ENCODE data around the gene HLA-DQB1.

Gene HLA-DQB1

GRCh38 chr6:32669893-32670292 is 3.4 kb upstream of the HLA-DQB1 start:
- H3K27ac ChIP-seq (ENCODE audit: low read length): no peak overlapping the region
- H3K79me2 ChIP-seq (ENCODE audit: low read length): no peaks in the 10 kb centered on the region
- no peaks in the 10 kb centered on the region for H3K9me3 ChIP-seq (replicated peaks; ENCODE audit: insufficient read depth, low read length)
- H3K9ac ChIP-seq (ENCODE audit: low read length): no peak overlapping the region
- H3K36me3 ChIP-seq (replicated peaks; ENCODE audit: insufficient read depth, low read length): no peaks in the 10 kb centered on the region
- TF ChIP-seq, protein P1, sequence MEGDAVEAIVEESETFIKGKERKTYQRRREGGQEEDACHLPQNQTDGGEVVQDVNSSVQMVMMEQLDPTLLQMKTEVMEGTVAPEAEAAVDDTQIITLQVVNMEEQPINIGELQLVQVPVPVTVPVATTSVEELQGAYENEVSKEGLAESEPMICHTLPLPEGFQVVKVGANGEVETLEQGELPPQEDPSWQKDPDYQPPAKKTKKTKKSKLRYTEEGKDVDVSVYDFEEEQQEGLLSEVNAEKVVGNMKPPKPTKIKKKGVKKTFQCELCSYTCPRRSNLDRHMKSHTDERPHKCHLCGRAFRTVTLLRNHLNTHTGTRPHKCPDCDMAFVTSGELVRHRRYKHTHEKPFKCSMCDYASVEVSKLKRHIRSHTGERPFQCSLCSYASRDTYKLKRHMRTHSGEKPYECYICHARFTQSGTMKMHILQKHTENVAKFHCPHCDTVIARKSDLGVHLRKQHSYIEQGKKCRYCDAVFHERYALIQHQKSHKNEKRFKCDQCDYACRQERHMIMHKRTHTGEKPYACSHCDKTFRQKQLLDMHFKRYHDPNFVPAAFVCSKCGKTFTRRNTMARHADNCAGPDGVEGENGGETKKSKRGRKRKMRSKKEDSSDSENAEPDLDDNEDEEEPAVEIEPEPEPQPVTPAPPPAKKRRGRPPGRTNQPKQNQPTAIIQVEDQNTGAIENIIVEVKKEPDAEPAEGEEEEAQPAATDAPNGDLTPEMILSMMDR (IDR thresholded peaks at IDR 0.05; ENCODE audit: low read length): no peak
- TF ChIP-seq EZH2phosphoT487 (IDR thresholded peaks at IDR 0.05; ENCODE audit: low read length) (no peak), EZH2 (optimal IDR thresholded peaks at IDR 0.05; ENCODE audit: low read depth, low read length) (no peak)
- no peak overlapping the region for H3K4me2 ChIP-seq (ENCODE audit: low read depth, low read length)
- no peaks in the 10 kb centered on the region for H3K27me3 ChIP-seq (replicated peaks; ENCODE audit: insufficient read depth, low read length)
- H4K20me1 ChIP-seq (ENCODE audit: insufficient read depth, low read length): no peaks in the 10 kb centered on the region
- no peaks in the 10 kb centered on the region for H3K9me2 ChIP-seq (replicated peaks; ENCODE audit: insufficient read depth, low read length)
- no peaks in the 10 kb centered on the region for H3F3A ChIP-seq (ENCODE audit: insufficient read depth, low read length)
- no peak overlapping the region for H2AFZ ChIP-seq (ENCODE audit: low read length)
- DNase-seq: no peak
- H3K4me3 ChIP-seq (ENCODE audit: low read length): no peak overlapping the region
- H3K4me1 ChIP-seq (ENCODE audit: low read length): no peaks in the 10 kb centered on the region

GRCh38 chr6:32669240-32669639 is 2.8 kb upstream of the HLA-DQB1 start:
- no peak for DNase-seq
- H2AFZ ChIP-seq (ENCODE audit: low read length): no peak overlapping the region
- H3K4me3 ChIP-seq (ENCODE audit: low read length): no peak overlapping the region
- H3K9ac ChIP-seq (ENCODE audit: low read length): no peak overlapping the region
- TF ChIP-seq, protein P1 (IDR thresholded peaks at IDR 0.05; ENCODE audit: low read length): no peak
- TF ChIP-seq EZH2phosphoT487 (IDR thresholded peaks at IDR 0.05; ENCODE audit: low read length): no peak
- no peak for TF ChIP-seq EZH2 (optimal IDR thresholded peaks at IDR 0.05; ENCODE audit: low read depth, low read length)
- H3K79me2 ChIP-seq (ENCODE audit: low read length): no peaks in the 10 kb centered on the region
- H3K4me2 ChIP-seq (ENCODE audit: low read depth, low read length): no peak overlapping the region
- no peaks in the 10 kb centered on the region for H3K27me3 ChIP-seq (replicated peaks; ENCODE audit: insufficient read depth, low read length)
- no peaks in the 10 kb centered on the region for H3F3A ChIP-seq (ENCODE audit: insufficient read depth, low read length)
- H3K9me2 ChIP-seq (replicated peaks; ENCODE audit: insufficient read depth, low read length): no peaks in the 10 kb centered on the region
- no peaks in the 10 kb centered on the region for H3K4me1 ChIP-seq (ENCODE audit: low read length)
- H4K20me1 ChIP-seq (ENCODE audit: insufficient read depth, low read length): no peaks in the 10 kb centered on the region
- no peak overlapping the region for H3K27ac ChIP-seq (ENCODE audit: low read length)
- H3K9me3 ChIP-seq (replicated peaks; ENCODE audit: insufficient read depth, low read length): no peaks in the 10 kb centered on the region
- H3K36me3 ChIP-seq (replicated peaks; ENCODE audit: insufficient read depth, low read length): no peaks in the 10 kb centered on the region

GRCh38 chr6:32668226-32668747 is 1.8 kb upstream of the HLA-DQB1 start:
- Histone ChIP-seq H3K9me2 (replicated peaks; ENCODE audit: insufficient read depth, low read length) (no peaks in the 10 kb centered on the region), H3K4me2 (ENCODE audit: low read depth, low read length) (no peak overlapping the region), H3K36me3 (replicated peaks; ENCODE audit: insufficient read depth, low read length) (no peaks in the 10 kb centered on the region), H3F3A (ENCODE audit: insufficient read depth, low read length) (no peaks in the 10 kb centered on the region), H4K20me1 (ENCODE audit: insufficient read depth, low read length) (no peaks in the 10 kb centered on the region), H3K9me3 (replicated peaks; ENCODE audit: insufficient read depth, low read length) (no peaks in the 10 kb centered on the region), H3K27me3 (replicated peaks; ENCODE audit: insufficient read depth, low read length) (no peaks in the 10 kb centered on the region), H3K4me1 (ENCODE audit: low read length) (no peaks in the 10 kb centered on the region), H2AFZ (ENCODE audit: low read length) (no peak overlapping the region), H3K9ac (ENCODE audit: low read length) (no peak overlapping the region), H3K27ac (ENCODE audit: low read length) (no peak overlapping the region), H3K79me2 (ENCODE audit: low read length) (no peaks in the 10 kb centered on the region), H3K4me3 (ENCODE audit: low read length) (no peak overlapping the region)
- peak; percentile 8 for DNase-seq
- TF ChIP-seq EZH2 (optimal IDR thresholded peaks at IDR 0.05; ENCODE audit: low read depth, low read length) (no peak), EZH2phosphoT487 (IDR thresholded peaks at IDR 0.05; ENCODE audit: low read length) (no peak)
- TF ChIP-seq, protein P1 (IDR thresholded peaks at IDR 0.05; ENCODE audit: low read length): no peak

Data from MM.1S (cell line).